ENCODE measurements around the gene TPRN. TPM values are rescaled to one million over a fixed set of nuclear protein-coding genes. Genes with fewer than 3 reads are reported as not detected.

TPRN gene
- polyA plus RNA-seq, 1 donor from 2014 or later, result 8.1 TPM

- H3F3A ChIP-seq (ENCODE audit: insufficient read depth, low read length, poor library complexity, severe bottlenecking), result no peaks in the 10 kb centered on the region
- H3K27me3 ChIP-seq (ENCODE audit: insufficient read depth, low read depth, low read length), result no peaks in the 10 kb centered on the region
- peak overlapping the region; percentile 98 for H3K4me3 ChIP-seq (ENCODE audit: low read length)
- H2AFZ ChIP-seq (ENCODE audit: low read depth, low read length), result peak overlapping the region; percentile 91
- no peaks in the 10 kb centered on the region for H3K9me2 ChIP-seq (ENCODE audit: insufficient read depth, low read length)
- H4K20me1 ChIP-seq (ENCODE audit: insufficient read depth), result no peaks in the 10 kb centered on the region
- H3K9ac ChIP-seq (ENCODE audit: low read length), result peak overlapping the region; percentile 89
- TF ChIP-seq EP300 (conservative IDR thresholded peaks at IDR 0.05; ENCODE audit: poor library complexity, severe bottlenecking) (no peak), POLR2AphosphoS5 (IDR thresholded peaks at IDR 0.05) (peak; percentile 52), EZH2 (IDR thresholded peaks at IDR 0.05; ENCODE audit: borderline replicate concordance, insufficient read depth, low read length, poor library complexity, severe bottlenecking) (no peak), SMC3 (conservative IDR thresholded peaks at IDR 0.05; ENCODE audit: poor library complexity) (no peak), CTCF (IDR thresholded peaks at IDR 0.05; ENCODE audit: poor library complexity, severe bottlenecking) (no peak), TAF1 (IDR thresholded peaks at IDR 0.05; ENCODE audit: low read depth) (peak; percentile 54), MXI1 (conservative IDR thresholded peaks at IDR 0.05; ENCODE audit: poor library complexity, severe bottlenecking) (no peak), RAD21 (conservative IDR thresholded peaks at IDR 0.05) (no peak), REST (IDR thresholded peaks at IDR 0.05; ENCODE audit: borderline replicate concordance) (peak; percentile 53)
- H3K36me3 ChIP-seq (ENCODE audit: insufficient read depth, low read length), result no peaks in the 10 kb centered on the region
- no peaks in the 10 kb centered on the region for H3K9me3 ChIP-seq (ENCODE audit: low read length)
- H3K79me2 ChIP-seq (replicated peaks; ENCODE audit: insufficient read depth, low read length), result no peaks in the 10 kb centered on the region
- peak overlapping the region; percentile 61 for H3K27ac ChIP-seq (ENCODE audit: low read length)
- peak overlapping the region; percentile 89 for H3K4me2 ChIP-seq (ENCODE audit: low read length)
These were observed 22.8 kb upstream of the TPRN start for GRCh38 chr9:137223078-137223970.

- peak; percentile 27 for TF ChIP-seq POLR2AphosphoS5 (IDR thresholded peaks at IDR 0.05)
- no peak for TF ChIP-seq EP300 (conservative IDR thresholded peaks at IDR 0.05; ENCODE audit: poor library complexity, severe bottlenecking)
- TF ChIP-seq SMC3 (conservative IDR thresholded peaks at IDR 0.05; ENCODE audit: poor library complexity), result no peak
- Histone ChIP-seq H3K36me3 (ENCODE audit: insufficient read depth, low read length) (no peaks in the 10 kb centered on the region), H3K4me2 (ENCODE audit: low read length) (peak within 1 kb of the TSS; percentile 65), H3K9ac (ENCODE audit: low read length) (peak within 1 kb of the TSS; percentile 89), H3K9me2 (ENCODE audit: insufficient read depth, low read length) (no peaks in the 10 kb centered on the region), H4K20me1 (ENCODE audit: insufficient read depth) (no peaks in the 10 kb centered on the region), H3K27ac (ENCODE audit: low read length) (peak within 1 kb of the TSS; percentile 61), H3F3A (ENCODE audit: insufficient read depth, low read length, poor library complexity, severe bottlenecking) (no peaks in the 10 kb centered on the region), H3K4me3 (ENCODE audit: low read length) (peak within 1 kb of the TSS; percentile 98), H3K79me2 (replicated peaks; ENCODE audit: insufficient read depth, low read length) (no peaks in the 10 kb centered on the region), H2AFZ (ENCODE audit: low read depth, low read length) (peak within 1 kb of the TSS; percentile 65), H3K9me3 (ENCODE audit: low read length) (no peaks in the 10 kb centered on the region), H3K27me3 (ENCODE audit: insufficient read depth, low read depth, low read length) (no peaks in the 10 kb centered on the region)
These were observed 21.9 kb upstream of the TPRN start, which contains the start of gene RNF208 for GRCh38 chr9:137222190-137223077. TSS of gene RNF208 (minus strand) at chr9:137222240. CDS start at chr9:137221212, 1,028 bp downstream.
